ENCODE measurements around the gene PCNA. TPM values are rescaled to one million over a fixed set of nuclear protein-coding genes. Genes with fewer than 3 reads are reported as not detected.

The PCNA gene
- total and polyA plus RNA-seq, 2 of the 4 experiments (the other 2 are of a cell fraction), result 155 to 213 TPM

GRCh38 chr20:5126512-5127203 is 6.9 kb upstream of the PCNA start, which contains the start of gene CDS2:
Gene CDS2 (plus strand): TSS chr20:5127008. CDS start chr20:5127093, 85 bp downstream.
- POLR2A ChIA-PET (ENCODE audit: unreplicated experiment), result interaction anchor here (0.5 to 1.1 kb wide), 3 partner anchors 61 to 467 kb away, joined by 3 to 10 read pairs (median 8); no protein-coding TSS in a partner anchor
- 0% methylated on average over 52 of the region's 78 CpGs; no CpG with 5 or more reads in 1 of the 2 experiments for WGBS, 2 experiments (ENCODE audit: extremely low coverage in 2 of 2, insufficient read length in 1 of 2)
- Histone ChIP-seq H3K36me3 (ENCODE audit: control insufficient read depth, insufficient read depth, low read length) (peaks cover 1% of the 10 kb centered on the region; the same call in 1 of the 2 replicates), H3K4ac (ENCODE audit: low read depth, low read length) (peak within 1 kb of the TSS; percentile 84), H4K8ac (ENCODE audit: low read depth in 2 of 2, low read length in 2 of 2) (peak within 1 kb of the TSS; percentile 61 to 86), H3K9me3 (ENCODE audit: control insufficient read depth, insufficient read depth, low read length) (no peaks in the 10 kb centered on the region), H3K4me1 (ENCODE audit: control insufficient read depth, insufficient read depth, low read length) (peaks cover 8% of the 10 kb centered on the region), H4K91ac (ENCODE audit: insufficient read depth, low read depth, low read length) (peak within 1 kb of the TSS; percentile 69), H2AFZ (replicated peaks; ENCODE audit: low read length, poor library complexity) (peak within 1 kb of the TSS; percentile 95), H4K20me1 (ENCODE audit: insufficient read depth, low read length) (peaks cover 18% of the 10 kb centered on the region; the same call in 1 of the 2 replicates), H2BK15ac (ENCODE audit: low read depth, low read length) (peak within 1 kb of the TSS; percentile 21; the same call in 1 of the 3 replicates), H2AK5ac (ENCODE audit: low read depth, low read length) (peak within 1 kb of the TSS; percentile 73), H3K14ac (replicated peaks; ENCODE audit: low read depth, low read length) (peak within 1 kb of the TSS; percentile 88), H3K23ac (ENCODE audit: low read depth, low read length) (peak within 1 kb of the TSS; percentile 84), H3K27ac (ENCODE audit: insufficient read depth, low read length) (peak within 1 kb of the TSS; percentile 81), H2BK120ac (ENCODE audit: low read depth, low read length) (peak within 1 kb of the TSS; percentile 39), H2BK20ac (ENCODE audit: low read depth, low read length) (peak within 1 kb of the TSS; percentile 38; the same call in 1 of the 2 replicates), H4K5ac (ENCODE audit: low read depth, low read length) (peak within 1 kb of the TSS; percentile 79), H3K56ac (ENCODE audit: extremely low read depth, insufficient read depth, low read length) (peak within 1 kb of the TSS; percentile 90), H3K9me1 (ENCODE audit: insufficient read depth, low read length) (0 out of 2 replicates have a peak, but pooled peaks cover 10% of the 10 kb centered on the region), H3K9ac (ENCODE audit: low read depth, low read length) (peak within 1 kb of the TSS; percentile 89), H2BK5ac (ENCODE audit: low read depth, low read length, poor library complexity, severe bottlenecking) (peak within 1 kb of the TSS; percentile 84), H3K18ac (ENCODE audit: low read depth, low read length) (peak within 1 kb of the TSS; percentile 63), H3K4me2 (ENCODE audit: low read depth, low read length) (peak within 1 kb of the TSS; percentile 98), H2AK9ac (replicated peaks; ENCODE audit: low read depth, low read length, poor library complexity) (peak within 1 kb of the TSS; percentile 93), H3K79me1 (ENCODE audit: low read depth in 1 of 2, low read length in 2 of 2) (peaks cover 21 to 41% of the 10 kb centered on the region in 2 experiments), H3K27me3 (ENCODE audit: control insufficient read depth, insufficient read depth, low read length) (no peaks in the 10 kb centered on the region), H3K4me3 (ENCODE audit: insufficient read depth, low read depth, low read length) (peak within 1 kb of the TSS; percentile 92)
- in situ Hi-C loops (cut with MboI; ENCODE audit: low sequenced_read_pairs) (loop anchor here (5.0 kb wide), 1 partner anchor 61 kb away; no protein-coding TSS in a partner anchor), dilution Hi-C loops (cut with HindIII; ENCODE audit: low sequenced_read_pairs, unreplicated experiment) (no loop called here), intact Hi-C loops (cut with micrococcal nuclease) (loop anchor here (1.0 to 10.0 kb wide), 3 partner anchors 54 to 318 kb away; no protein-coding TSS in a partner anchor)
- no TSS peak for BruUV-seq (replicated peaks)
- CTCF ChIA-PET, result interaction anchor here (0.5 to 3.0 kb wide), 26 partner anchors 9 to 1906 kb away, joined by 3 to 36 read pairs (median 4); no protein-coding TSS in a partner anchor
- DNase-seq, result peak; percentile 97
- ATAC-seq (ENCODE audit: low read depth), result peak; percentile 93
- TF ChIP-seq, protein P1, sequence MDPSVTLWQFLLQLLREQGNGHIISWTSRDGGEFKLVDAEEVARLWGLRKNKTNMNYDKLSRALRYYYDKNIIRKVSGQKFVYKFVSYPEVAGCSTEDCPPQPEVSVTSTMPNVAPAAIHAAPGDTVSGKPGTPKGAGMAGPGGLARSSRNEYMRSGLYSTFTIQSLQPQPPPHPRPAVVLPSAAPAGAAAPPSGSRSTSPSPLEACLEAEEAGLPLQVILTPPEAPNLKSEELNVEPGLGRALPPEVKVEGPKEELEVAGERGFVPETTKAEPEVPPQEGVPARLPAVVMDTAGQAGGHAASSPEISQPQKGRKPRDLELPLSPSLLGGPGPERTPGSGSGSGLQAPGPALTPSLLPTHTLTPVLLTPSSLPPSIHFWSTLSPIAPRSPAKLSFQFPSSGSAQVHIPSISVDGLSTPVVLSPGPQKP (IDR thresholded peaks at IDR 0.05; ENCODE audit: borderline replicate concordance, low read depth, low read length), result no peak
- TF ChIP-seq RCOR1 (IDR thresholded peaks at IDR 0.05; ENCODE audit: insufficient replicate concordance, low read length) (no peak), MAFK (IDR thresholded peaks at IDR 0.05; ENCODE audit: low read depth, low read length) (no peak), FOS (IDR thresholded peaks at IDR 0.05; ENCODE audit: low read depth, low read length) (no peak), RAD21 (IDR thresholded peaks at IDR 0.05; ENCODE audit: low read length) (peak; percentile 65), USF2 (IDR thresholded peaks at IDR 0.05; ENCODE audit: low read depth, low read length) (no peak), SMC3 (IDR thresholded peaks at IDR 0.05; ENCODE audit: low read depth, low read length) (peak; percentile 73), POLR2A (IDR thresholded peaks at IDR 0.05; ENCODE audit: low read depth, low read length) (peak; percentile 47), MXI1 (IDR thresholded peaks at IDR 0.05; ENCODE audit: borderline replicate concordance, low read depth, low read length) (peak; percentile 17; the same call in 1 of the 2 replicates), NFE2L2 (IDR thresholded peaks at IDR 0.05; ENCODE audit: low read depth, low read length) (no peak), CTCF (conservative IDR thresholded peaks at IDR 0.05; ENCODE audit: low read depth, low read length) (peak; percentile 58), BHLHE40 (IDR thresholded peaks at IDR 0.05; ENCODE audit: low read depth, low read length) (peak; percentile 13; the same call in 1 of the 2 replicates), CEBPB (IDR thresholded peaks at IDR 0.05; ENCODE audit: low read depth, low read length) (peak; percentile 72)
